ENCODE data around the gene ADAMTS4.
A peak's percentile ranks its signal among the peaks of the same experiment; 100 is the strongest.

Gene ADAMTS4

DNA sequence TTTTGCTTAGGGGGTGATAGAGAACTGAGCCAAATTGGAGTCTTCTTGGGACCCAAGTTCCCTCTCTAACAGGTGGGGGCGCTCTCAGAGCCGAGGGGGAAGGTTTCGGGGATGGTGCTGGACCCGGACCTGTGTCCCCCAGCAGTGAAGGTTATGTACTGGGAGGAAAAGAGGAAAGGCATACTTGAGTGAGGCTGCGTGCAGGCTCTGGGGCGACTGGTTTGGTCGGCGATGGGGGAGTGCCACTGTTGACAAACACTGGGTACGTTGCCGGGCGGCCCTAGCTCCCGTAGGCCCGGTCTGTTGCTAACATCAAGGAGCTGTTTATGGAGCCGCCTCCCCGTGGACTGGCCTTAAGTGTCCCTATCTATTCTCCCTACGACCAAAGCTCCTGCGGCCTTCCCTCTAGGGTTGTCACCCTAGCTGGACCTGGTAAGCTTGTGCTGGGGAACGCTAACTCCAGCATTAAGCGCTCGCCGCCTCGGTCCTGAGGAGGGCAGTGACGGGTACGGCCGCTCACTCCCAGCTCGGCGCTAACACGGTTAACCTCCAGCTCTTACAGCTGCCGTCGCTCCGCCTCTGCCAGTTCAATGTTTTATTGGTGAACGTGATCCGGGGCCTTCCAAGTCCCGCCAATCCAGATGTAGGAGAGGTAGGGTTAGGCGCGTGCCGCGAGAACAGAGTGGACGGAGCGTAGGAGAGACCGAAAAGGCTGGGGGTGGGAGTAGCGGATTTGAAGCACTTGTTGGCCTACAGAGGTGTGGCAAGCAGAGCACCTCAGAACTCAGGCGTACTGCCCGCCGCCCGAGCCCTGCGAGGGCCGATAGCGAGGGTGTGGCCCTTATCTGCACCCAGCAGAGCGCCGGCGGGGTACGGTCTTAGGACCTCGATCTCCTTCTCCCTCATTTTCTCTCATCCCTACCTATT lies 32.8 kb downstream of the ADAMTS4 start, which contains the start of gene PPOX:
TSS of gene PPOX (plus strand) at position 685 of the 927 bp plus-strand sequence. CDS start 422 bp downstream, outside the sequence.
- TF ChIP-seq, protein P1, sequence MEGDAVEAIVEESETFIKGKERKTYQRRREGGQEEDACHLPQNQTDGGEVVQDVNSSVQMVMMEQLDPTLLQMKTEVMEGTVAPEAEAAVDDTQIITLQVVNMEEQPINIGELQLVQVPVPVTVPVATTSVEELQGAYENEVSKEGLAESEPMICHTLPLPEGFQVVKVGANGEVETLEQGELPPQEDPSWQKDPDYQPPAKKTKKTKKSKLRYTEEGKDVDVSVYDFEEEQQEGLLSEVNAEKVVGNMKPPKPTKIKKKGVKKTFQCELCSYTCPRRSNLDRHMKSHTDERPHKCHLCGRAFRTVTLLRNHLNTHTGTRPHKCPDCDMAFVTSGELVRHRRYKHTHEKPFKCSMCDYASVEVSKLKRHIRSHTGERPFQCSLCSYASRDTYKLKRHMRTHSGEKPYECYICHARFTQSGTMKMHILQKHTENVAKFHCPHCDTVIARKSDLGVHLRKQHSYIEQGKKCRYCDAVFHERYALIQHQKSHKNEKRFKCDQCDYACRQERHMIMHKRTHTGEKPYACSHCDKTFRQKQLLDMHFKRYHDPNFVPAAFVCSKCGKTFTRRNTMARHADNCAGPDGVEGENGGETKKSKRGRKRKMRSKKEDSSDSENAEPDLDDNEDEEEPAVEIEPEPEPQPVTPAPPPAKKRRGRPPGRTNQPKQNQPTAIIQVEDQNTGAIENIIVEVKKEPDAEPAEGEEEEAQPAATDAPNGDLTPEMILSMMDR (conservative IDR thresholded peaks at IDR 0.05; ENCODE audit: low read depth), result peak; percentile 71
- ChIA-PET POLR2A (ENCODE audit: low non-redundant PET) (interaction anchor here (0.6 to 1.3 kb wide), 2 partner anchors 13 to 169 kb away, joined by 3 to 6 read pairs; partner anchors contain the start of gene UFC1), CTCF (interaction anchor here (0.6 kb wide), 2 partner anchors 15 to 28 kb away, joined by 4 read pairs; no protein-coding TSS in a partner anchor)
- peak within 1 kb of the TSS; percentile 84 for H3K27ac ChIP-seq
- peak; percentile 94 for DNase-seq (ENCODE audit: low spot score)

- DNase-seq (ENCODE audit: low spot score), result no peak
- TF ChIP-seq, protein P1 (conservative IDR thresholded peaks at IDR 0.05; ENCODE audit: low read depth), result no peak
- ChIA-PET POLR2A (ENCODE audit: low non-redundant PET) (interaction anchor here (0.6 to 1.3 kb wide), 2 partner anchors 12 to 168 kb away, joined by 3 to 6 read pairs; partner anchors contain the start of gene UFC1), CTCF (no interaction called here)
- peak overlapping the region; percentile 84 for H3K27ac ChIP-seq
These were observed 33.8 kb downstream of the ADAMTS4 start for GRCh38 chr1:161164901-161165610.

- no peak for DNase-seq (ENCODE audit: low spot score)
- TF ChIP-seq, protein P1 (conservative IDR thresholded peaks at IDR 0.05; ENCODE audit: low read depth), result no peak
- H3K27ac ChIP-seq, result no peak overlapping the region
- ChIA-PET CTCF (no interaction called here), POLR2A (ENCODE audit: low non-redundant PET) (no interaction called here)
These were observed 35.1 kb downstream of the ADAMTS4 start for GRCh38 chr1:161163793-161164192.

GRCh38 chr1:161162806-161163205 lies 36.0 kb downstream of the ADAMTS4 start:
- ChIA-PET POLR2A (ENCODE audit: low non-redundant PET) (no interaction called here), CTCF (no interaction called here)
- no peak for DNase-seq (ENCODE audit: low spot score)
- TF ChIP-seq, protein P1 (conservative IDR thresholded peaks at IDR 0.05; ENCODE audit: low read depth), result no peak
- H3K27ac ChIP-seq, result peak overlapping the region; percentile 25

GRCh38 chr1:161162052-161162451 lies 36.8 kb downstream of the ADAMTS4 start:
- CTCF ChIA-PET, result no interaction called here
- TF ChIP-seq, protein P1 (conservative IDR thresholded peaks at IDR 0.05; ENCODE audit: low read depth), result no peak
- POLR2A ChIA-PET (ENCODE audit: low non-redundant PET), result no interaction called here
- H3K27ac ChIP-seq, result peak overlapping the region; percentile 25
- no peak for DNase-seq (ENCODE audit: low spot score)

DNA sequence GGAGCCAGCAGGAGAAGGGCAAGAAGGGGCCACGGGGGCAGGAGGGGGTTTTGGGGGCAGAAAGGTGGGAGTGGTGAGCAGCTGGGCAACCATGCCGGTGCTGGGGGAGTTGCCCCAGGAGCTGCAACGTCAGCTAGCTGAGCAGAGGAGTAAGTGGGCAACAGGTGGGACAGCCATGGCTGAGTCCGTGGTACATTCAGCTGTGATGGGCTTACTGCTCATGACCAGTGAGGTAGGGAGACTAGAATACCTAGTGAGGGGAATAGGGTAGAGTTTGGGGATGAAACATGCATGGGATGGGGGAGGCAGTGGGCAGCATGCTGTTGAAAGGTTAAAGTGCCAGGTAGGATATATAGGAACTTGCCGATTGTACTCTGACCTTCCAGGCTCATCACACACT lies 37.2 kb downstream of the ADAMTS4 start:
- TF ChIP-seq, protein P1 (conservative IDR thresholded peaks at IDR 0.05; ENCODE audit: low read depth), result no peak
- POLR2A ChIA-PET (ENCODE audit: low non-redundant PET), result no interaction called here
- peak overlapping the region; percentile 25; the same call in 1 of the 2 replicates for H3K27ac ChIP-seq
- no peak for DNase-seq (ENCODE audit: low spot score)
- CTCF ChIA-PET, result no interaction called here
